Bronchial epithelial cell (primary cell): ENCODE measurements around the gene CHTF8. TPM values are rescaled to one million over a fixed set of nuclear protein-coding genes. Genes with fewer than 3 reads are reported as not detected.
A peak's percentile ranks its signal among the peaks of the same experiment; 100 is the strongest.

Experiments used
- DNase-seq: peaks from one replicate; pipeline ENCODE4 v3.0.0-alpha.2; 2010; ENCODE audit warnings: low read depth
- FAIRE-seq: peaks from 2 replicates; lab custom pipeline; 2011; peaks lifted over from hg19 to GRCh38; lab: Jason Lieb, UNC
- H3K27me3 ChIP-seq: 2 replicates; pipeline ENCODE4 v1.5.1; 2011; ENCODE audit warnings: low read length; ENCODE audit not compliant: control insufficient read depth, insufficient read depth
- H3K36me3 ChIP-seq: 2 replicates; pipeline ENCODE4 v1.5.1; 2011; ENCODE audit warnings: low read length; ENCODE audit not compliant: control insufficient read depth, insufficient read depth
- H3K4me3 ChIP-seq: 2 replicates; pipeline ENCODE4 v1.5.1; 2011; ENCODE audit warnings: mild to moderate bottlenecking, low read depth, low read length, control low read depth
- CTCF ChIP-seq: IDR thresholded peaks from 2 replicates; pipeline ENCODE4 v1.5.1; 2011; ENCODE audit warnings: mild to moderate bottlenecking, moderate library complexity, low read length, control low read depth, inconsistent platforms; ENCODE audit not compliant: insufficient read depth, severe bottlenecking
- total RNA-seq: library from RNA; depleted of rRNA; stranded (reverse); fragments of >200 nt; gene quantifications from 2 replicates; pipeline ENCODE4 v1.2.1, GENCODE V29; 2014

Gene CHTF8
- total RNA-seq, 1 donor from 2014 or later: 34.8 TPM

- no peak for TF ChIP-seq CTCF
- DNase-seq (no peak), FAIRE-seq (no peak)
- no peaks in the 10 kb centered on the region for H3K27me3 ChIP-seq
- no peak overlapping the region for H3K4me3 ChIP-seq
- no peaks in the 10 kb centered on the region for H3K36me3 ChIP-seq
These were observed 43.7 kb downstream of the CHTF8 start for GRCh38 chr16:69088684-69089083.

DNA sequence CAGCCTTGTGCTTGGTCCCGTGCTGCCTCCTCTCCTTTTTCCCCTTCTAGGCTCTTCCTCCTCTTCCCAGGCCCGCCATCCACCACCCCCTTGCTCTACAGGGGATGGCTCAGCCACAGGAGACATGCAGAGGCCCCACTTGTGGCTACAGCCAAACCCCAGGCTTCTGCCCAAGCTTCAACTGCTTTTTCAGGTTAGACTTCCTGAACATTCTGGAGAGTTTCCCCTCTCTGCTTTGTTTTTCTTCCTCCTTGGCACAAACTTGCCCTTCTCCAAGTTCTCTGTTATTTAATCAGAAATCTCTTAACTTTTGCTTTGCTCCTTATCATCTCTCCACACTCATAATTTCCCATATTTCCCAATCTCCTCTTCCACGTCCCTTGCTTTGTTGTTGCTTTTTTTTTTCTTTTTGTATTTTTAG lies 45.2 kb downstream of the CHTF8 start:
- DNase-seq (no peak), FAIRE-seq (no peak)
- Histone ChIP-seq H3K27me3 (no peaks in the 10 kb centered on the region), H3K4me3 (no peak overlapping the region), H3K36me3 (no peaks in the 10 kb centered on the region)
- no peak for TF ChIP-seq CTCF

GRCh38 chr16:69085032-69085695 lies 47.2 kb downstream of the CHTF8 start:
- FAIRE-seq (no peak), DNase-seq (no peak)

DNA sequence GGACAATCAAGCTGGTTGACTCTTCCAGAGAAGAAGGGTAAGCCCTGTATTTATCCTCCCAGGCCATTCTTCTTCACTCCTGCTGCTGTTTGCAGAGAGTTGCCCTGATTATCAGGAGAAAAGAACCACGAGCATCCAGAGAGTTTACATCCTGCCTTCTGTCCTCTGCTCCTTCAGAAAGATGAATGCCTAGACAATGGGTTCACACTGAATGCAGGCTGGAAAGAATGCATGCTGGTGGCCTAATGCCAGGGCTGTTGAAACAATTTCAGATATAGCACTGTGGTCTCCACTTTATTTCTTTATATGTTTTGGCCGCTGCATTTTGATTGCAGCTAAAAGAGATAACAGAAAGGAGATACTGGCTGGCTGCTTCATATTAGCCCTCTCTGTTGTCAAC lies 48.1 kb downstream of the CHTF8 start:
- DNase-seq (no peak), FAIRE-seq (no peak)
- TF ChIP-seq CTCF: no peak
- H3K27me3 ChIP-seq: no peaks in the 10 kb centered on the region
- no peak overlapping the region for H3K4me3 ChIP-seq
- no peaks in the 10 kb centered on the region for H3K36me3 ChIP-seq

More at GRCh38 chr16:69085032-69085695, 47.2 kb downstream of the CHTF8 start:
- Histone ChIP-seq H3K36me3 (no peaks in the 10 kb centered on the region), H3K27me3 (no peaks in the 10 kb centered on the region), H3K4me3 (no peak overlapping the region)
- no peak for TF ChIP-seq CTCF

- Histone ChIP-seq H3K4me3 (no peak overlapping the region), H3K27me3 (no peaks in the 10 kb centered on the region), H3K36me3 (no peaks in the 10 kb centered on the region)
- DNase-seq (no peak), FAIRE-seq (no peak)
- TF ChIP-seq CTCF: peak; percentile 18
These were observed 49.0 kb downstream of the CHTF8 start for GRCh38 chr16:69083306-69083941.
